DND-41 (cell line): ENCODE data around the gene MBP.

Experiments used
- ATAC-seq: fragments of 200-7000 bp; cut with Tn5 transposase; 3 replicates; pipeline ENCODE4 v1.9.1; 2021; ENCODE audit warnings: low read depth; ENCODE audit not compliant: insufficient read depth
- DNase-seq: peaks from one replicate; pipeline ENCODE4 v3.0.0-alpha.2; 2020
- H2AFZ ChIP-seq: 2 replicates; pipeline ENCODE4 v1.6.0; 2012; ENCODE audit warnings: low read depth, low read length
- H3K27ac ChIP-seq: 2 replicates; pipeline ENCODE4 v1.5.1; 2012; ENCODE audit warnings: low read length, inconsistent platforms
- H3K27me3 ChIP-seq: fragments of 200-600 bp; sonication (generic); 2 replicates; pipeline ENCODE4 v1.6.0; 2012; ENCODE audit warnings: low read length, mild to moderate bottlenecking, inconsistent platforms; ENCODE audit not compliant: insufficient read depth, poor library complexity
- H3K36me3 ChIP-seq: 2 replicates; pipeline ENCODE4 v1.5.1; 2012; ENCODE audit warnings: low read length, inconsistent platforms; ENCODE audit not compliant: insufficient read depth
- H3K4me1 ChIP-seq: 2 replicates; pipeline ENCODE4 v1.5.1; 2012; ENCODE audit warnings: mild to moderate bottlenecking, low read length; ENCODE audit not compliant: insufficient read depth
- H3K4me2 ChIP-seq: 2 replicates; pipeline ENCODE4 v1.6.0; 2012; ENCODE audit warnings: mild to moderate bottlenecking, moderate library complexity, low read length, inconsistent platforms; ENCODE audit not compliant: insufficient read depth
- H3K4me3 ChIP-seq, 2 experiments: fragments of 200-600 bp in 1 of 2; shearing (Covaris generic) in 1 of 2; 2 replicates each; pipeline ENCODE4 v1.5.1; 2012 to 2016; ENCODE audit warnings: inconsistent platforms in 2 of 2, low read length in 2 of 2, mild to moderate bottlenecking in 2 of 2, low read depth in 1 of 2, moderate library complexity in 1 of 2
- H3K79me2 ChIP-seq: 2 replicates; pipeline ENCODE4 v1.6.0; 2012; ENCODE audit warnings: low read length, inconsistent platforms; ENCODE audit not compliant: insufficient read depth
- H3K9ac ChIP-seq: 2 replicates; pipeline ENCODE4 v1.6.0; 2012; ENCODE audit warnings: low read depth, mild to moderate bottlenecking, inconsistent platforms, low read length, moderate library complexity
- H3K9me3 ChIP-seq: 2 replicates; pipeline ENCODE4 v1.5.1; 2012; ENCODE audit warnings: low read length, moderate library complexity, mild to moderate bottlenecking, inconsistent platforms; ENCODE audit not compliant: insufficient read depth, severe bottlenecking
- H4K20me1 ChIP-seq: 2 replicates; pipeline ENCODE4 v1.6.0; 2012; ENCODE audit warnings: low read length; ENCODE audit not compliant: insufficient read depth
- CTCF ChIP-seq: IDR thresholded peaks from 2 replicates; pipeline ENCODE4 v1.5.1; 2012; ENCODE audit warnings: borderline replicate concordance, low read length, moderate library complexity, mild to moderate bottlenecking; ENCODE audit not compliant: poor library complexity, severe bottlenecking; ENCODE audit errors: extremely low read depth
- EZH2 ChIP-seq: IDR thresholded peaks from 3 replicates; pipeline ENCODE4 v1.6.1; 2012; ENCODE audit warnings: borderline replicate concordance, low read depth, mild to moderate bottlenecking, moderate library complexity, low read length, inconsistent platforms; ENCODE audit not compliant: severe bottlenecking

The MBP gene

GRCh38 chr18:77134611-77135010 lies 2.0 kb upstream of the MBP start:
- Histone ChIP-seq H3K4me2 (peak overlapping the region; percentile 68), H3K27ac (peak overlapping the region; percentile 93), H3K36me3 (peaks cover 3% of the 10 kb centered on the region; the same call in 1 of the 2 replicates)

GRCh38 chr18:77133835-77134496 lies 1.4 kb upstream of the MBP start:
- H3K27me3 ChIP-seq = no peaks in the 10 kb centered on the region
- peaks cover 97% of the 10 kb centered on the region for H3K4me1 ChIP-seq
- H3K9ac ChIP-seq = peak overlapping the region; percentile 84
- H3K4me2 ChIP-seq = peak overlapping the region; percentile 68
- H3K36me3 ChIP-seq = peaks cover 3% of the 10 kb centered on the region; the same call in 1 of the 2 replicates
- TF ChIP-seq EZH2 (no peak), CTCF (peak; percentile 63)
- DNase-seq (peak; percentile 86), ATAC-seq (peak; percentile 71)
- H3K79me2 ChIP-seq = peaks cover 46% of the 10 kb centered on the region
- H4K20me1 ChIP-seq = no peaks in the 10 kb centered on the region
- H3K4me3 ChIP-seq = peak overlapping the region; percentile 14 to 64; a peak in 2 of 4 replicates
- peak overlapping the region; percentile 93 for H3K27ac ChIP-seq
- H3K9me3 ChIP-seq = peaks cover 1% of the 10 kb centered on the region
- peak overlapping the region; percentile 66 for H2AFZ ChIP-seq

More at GRCh38 chr18:77134611-77135010, 2.0 kb upstream of the MBP start:
- no peaks in the 10 kb centered on the region for H3K27me3 ChIP-seq
- peak overlapping the region; percentile 66; the same call in 1 of the 2 replicates for H2AFZ ChIP-seq
- no peak for ATAC-seq
- TF ChIP-seq EZH2 (no peak), CTCF (no peak)
- DNase-seq = no peak
- H3K4me1 ChIP-seq = peaks cover 91% of the 10 kb centered on the region
- H3K79me2 ChIP-seq = peaks cover 40% of the 10 kb centered on the region
- H4K20me1 ChIP-seq = no peaks in the 10 kb centered on the region
- peaks cover 1% of the 10 kb centered on the region for H3K9me3 ChIP-seq
- peak overlapping the region; percentile 84 for H3K9ac ChIP-seq
- no peak overlapping the region for H3K4me3 ChIP-seq

- Histone ChIP-seq H3K79me2 (peaks cover 54% of the 10 kb centered on the region), H3K36me3 (peaks cover 3% of the 10 kb centered on the region; the same call in 1 of the 2 replicates), H3K4me2 (peak overlapping the region; percentile 68), H4K20me1 (no peaks in the 10 kb centered on the region), H3K9me3 (peaks cover 1% of the 10 kb centered on the region), H3K9ac (peak overlapping the region; percentile 84), H3K4me1 (peaks cover 100% of the 10 kb centered on the region), H2AFZ (peak overlapping the region; percentile 66), H3K27me3 (no peaks in the 10 kb centered on the region), H3K4me3 (peak overlapping the region; percentile 14 to 64; a peak in 3 of 4 replicates), H3K27ac (peak overlapping the region; percentile 93)
- DNase-seq = peak; percentile 58
- no peak for TF ChIP-seq CTCF
- no peak for TF ChIP-seq EZH2
- ATAC-seq = peak; percentile 20
Measured at GRCh38 chr18:77133051-77133834, 660 bp upstream of the MBP start.
